AG04450 (cell line): ENCODE measurements around the gene RAB4A. TPM values are rescaled to one million over a fixed set of nuclear protein-coding genes. Genes with fewer than 3 reads are reported as not detected.

Experiments
- CTCF ChIA-PET: fragments of 300-600, 350-600 bp; formaldehyde crosslinking; extraction: SDS; loops from one replicate; lab custom pipeline; 2022; ENCODE audit warnings: antibody characterized with exemption, inconsistent platforms; lab: Charles Lee
- POLR2A ChIA-PET: fragments of 350-600 bp; formaldehyde crosslinking; extraction: SDS; loops from one replicate; lab custom pipeline; 2021; ENCODE audit warnings: antibody characterized with exemption, inconsistent platforms; lab: Yijun Ruan, JAX
- DNase-seq: peaks from one replicate; pipeline ENCODE4 v3.0.0-alpha.2; 2011; ENCODE audit warnings: low read depth, low spot score
- H3K27ac ChIP-seq: one replicate; pipeline ENCODE4 v1.5.1; 2012; ENCODE audit warnings: low read depth, low read length, control low read depth
- H3K27me3 ChIP-seq: one replicate; pipeline ENCODE4 v1.6.0; 2012; ENCODE audit warnings: low read length; ENCODE audit not compliant: control insufficient read depth, insufficient read depth
- H3K4me3 ChIP-seq: 2 replicates; pipeline ENCODE4 v1.5.1; 2011; ENCODE audit warnings: mild to moderate bottlenecking, low read depth, low read length, control low read depth
- H3K9me3 ChIP-seq: 2 replicates; pipeline ENCODE4 v1.5.1; 2012; ENCODE audit warnings: low read length; ENCODE audit not compliant: control insufficient read depth, insufficient read depth
- CTCF ChIP-seq: IDR thresholded peaks from 2 replicates; pipeline ENCODE4 v1.5.1; 2011; ENCODE audit warnings: low read depth, low read length, control low read depth, inconsistent platforms
- polyA plus RNA-seq: library from polyadenylated mRNA; depleted of rRNA; stranded (reverse); fragments of >200 nt; gene quantifications from 2 replicates; pipeline ENCODE4 v1.2.3, GENCODE V29; 2011; rRNA removed

The RAB4A gene
- polyA plus RNA-seq, 1 experiment: 50.6 TPM

DNA sequence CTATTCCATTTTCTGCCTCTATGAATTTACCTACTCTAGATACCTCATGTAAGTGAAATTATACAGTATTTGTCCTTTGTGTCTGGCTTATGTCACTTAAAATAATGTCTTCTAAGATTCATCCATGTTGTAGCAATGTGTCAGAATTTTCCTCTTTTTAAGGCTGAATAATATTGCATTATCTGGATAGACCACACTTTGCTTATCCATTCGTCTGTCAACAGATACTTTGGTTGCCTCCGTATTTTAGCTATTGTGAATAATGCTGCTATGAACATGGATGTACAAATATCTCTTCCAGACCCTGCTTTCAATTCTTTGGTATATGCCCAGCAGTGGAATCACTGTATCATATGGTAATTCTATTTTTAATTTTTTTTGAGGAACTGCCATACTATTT is 82.1 kb downstream of the RAB4A start:
- CTCF ChIA-PET: no interaction called here
- POLR2A ChIA-PET: no interaction called here
- H3K4me3 ChIP-seq: no peak overlapping the region
- peaks cover 12% of the 10 kb centered on the region for H3K27me3 ChIP-seq
- no peak for TF ChIP-seq CTCF
- H3K9me3 ChIP-seq: no peaks in the 10 kb centered on the region
- no peak for DNase-seq
- no peak overlapping the region for H3K27ac ChIP-seq

GRCh38 chr1:229354226-229354625 is 83.3 kb downstream of the RAB4A start:
- H3K27me3 ChIP-seq: peaks cover 14% of the 10 kb centered on the region
- no peak overlapping the region for H3K27ac ChIP-seq
- H3K4me3 ChIP-seq: no peak overlapping the region
- POLR2A ChIA-PET: no interaction called here
- TF ChIP-seq CTCF: no peak
- no peak for DNase-seq
- CTCF ChIA-PET: interaction anchor here (1.0 kb wide), 1 partner anchor 128 kb away, joined by 4 read pairs; no protein-coding TSS in a partner anchor
- no peaks in the 10 kb centered on the region for H3K9me3 ChIP-seq

Other genes with a start within 250 kb of the RAB4A start
- 3.2 and 4.3 TPM in 2 replicates for gene CCSAP, start 71.9 kb downstream of the RAB4A start, polyA plus RNA-seq
- gene ACTA1, start 163.0 kb downstream of the RAB4A start, polyA plus RNA-seq: not detected in 2 replicates
- 27.3 and 29.6 TPM in 2 replicates for gene NUP133, start 237.2 kb downstream of the RAB4A start, polyA plus RNA-seq